Measurements from ENCODE around the gene NOBOX. TPM values are rescaled to one million over a fixed set of nuclear protein-coding genes. Genes with fewer than 3 reads are reported as not detected.
"Not testable (repeated sequence)": the region's sequence is repeated elsewhere in the genome, so short reads cannot be mapped to it uniquely, and the experiment has no call there.

NOBOX gene
- total and polyA plus RNA-seq, 2 experiments from 2014 or later, result not detected

DNA sequence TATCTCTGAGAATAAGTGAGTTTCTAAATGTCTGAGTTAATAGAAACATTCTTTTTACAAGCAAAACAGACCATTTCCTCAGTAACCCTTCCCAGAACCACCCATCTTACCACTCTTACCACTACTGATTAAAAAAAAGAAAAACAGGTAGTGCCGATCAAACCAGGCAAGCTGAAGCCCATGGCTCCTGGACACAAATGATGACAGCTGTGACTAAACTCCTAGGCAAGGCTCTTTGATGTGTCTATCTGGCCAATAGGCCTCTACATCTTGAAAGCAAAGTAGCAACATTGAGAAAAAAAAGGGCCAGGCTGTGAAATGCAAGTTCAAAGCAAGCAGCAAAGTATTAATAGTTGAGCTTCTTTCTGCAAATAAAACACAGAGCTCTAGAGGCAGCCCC is 54.9 kb downstream of the NOBOX start:
- H3K36me3 Mint-ChIP-seq (ENCODE audit: low read depth); H3K4me3 Mint-ChIP-seq; H3K27me3 ChIP-seq (ENCODE audit: insufficient read depth); H3K4me3 ChIP-seq; H3K27ac Mint-ChIP-seq; H4K20me1 ChIP-seq (replicated peaks; ENCODE audit: insufficient read depth); ATAC-seq; H3K4me2 ChIP-seq; H3K36me3 ChIP-seq (ENCODE audit: insufficient read depth); H3K4me1 ChIP-seq (ENCODE audit: insufficient read depth); DNase-seq (ENCODE audit: low spot score); H3K9me2 ChIP-seq (ENCODE audit: insufficient read depth); H3K27ac ChIP-seq (ENCODE audit: low read depth); H3K27me3 Mint-ChIP-seq (ENCODE audit: insufficient read depth, low read depth, poor library complexity); H2AFZ ChIP-seq; H3K9me3 Mint-ChIP-seq; H3F3A ChIP-seq (replicated peaks; ENCODE audit: low read depth): not testable (repeated sequence)
- H3K79me2 ChIP-seq (replicated peaks; ENCODE audit: insufficient read depth), result peaks cover 14% of the 10 kb centered on the region
- peaks cover 15% of the 10 kb centered on the region for H3K4me1 Mint-ChIP-seq

Small RNA genes within 50 kb of the gene (small RNA-seq; reads per million reads assigned to genes)
- not detected for gene RNU6ATAC40P (ENCODE audit: low replicate concordance)

Other genes with a start within 250 kb of the NOBOX start
- 3.4 and 10.1 TPM in 2 replicates for gene CTAGE4, start 220.2 kb downstream of the NOBOX start, total RNA-seq (2014; rRNA removed; shearing (Covaris generic))
- 4.3 and 4.9 TPM in 2 replicates for gene CTAGE4, start 220.2 kb downstream of the NOBOX start, polyA plus RNA-seq (2016; fragmentation: Nextera tagmentation; extraction: Ambion mirVana)
- gene ARHGEF35, start 207.9 kb downstream of the NOBOX start, total RNA-seq (2014; rRNA removed; shearing (Covaris generic)), result 21.4 and 26.3 TPM in 2 replicates
- gene ARHGEF35, start 207.9 kb downstream of the NOBOX start, polyA plus RNA-seq (2016; fragmentation: Nextera tagmentation; extraction: Ambion mirVana), result 27.6 and 32.3 TPM in 2 replicates
- 0.27 and 0.28 TPM in 2 replicates for gene OR2A42, start 164.1 kb downstream of the NOBOX start, total RNA-seq (2014; rRNA removed; shearing (Covaris generic))
- 1.8 and 2.1 TPM in 2 replicates for gene OR2A42, start 164.1 kb downstream of the NOBOX start, polyA plus RNA-seq (2016; fragmentation: Nextera tagmentation; extraction: Ambion mirVana)
- 1.6 and 2.2 TPM in 2 replicates for gene OR2A7, start 138.9 kb downstream of the NOBOX start, total RNA-seq (2014; rRNA removed; shearing (Covaris generic))
- gene OR2A7, start 138.9 kb downstream of the NOBOX start, polyA plus RNA-seq (2016; fragmentation: Nextera tagmentation; extraction: Ambion mirVana), result 1.7 and 3.2 TPM in 2 replicates
- gene CTAGE8, start 134.4 kb downstream of the NOBOX start, total RNA-seq (2014; rRNA removed; shearing (Covaris generic)), result 0.52 and 1.4 TPM in 2 replicates
- gene CTAGE8, start 134.4 kb downstream of the NOBOX start, polyA plus RNA-seq (2016; fragmentation: Nextera tagmentation; extraction: Ambion mirVana), result 1.3 and 3.1 TPM in 2 replicates
- 0.10 TPM in 1 of 2 replicates, not detected in the other for gene OR2A1, start 91.3 kb downstream of the NOBOX start, total RNA-seq (2014; rRNA removed; shearing (Covaris generic))
- 1.2 and 1.6 TPM in 2 replicates for gene OR2A1, start 91.3 kb downstream of the NOBOX start, polyA plus RNA-seq (2016; fragmentation: Nextera tagmentation; extraction: Ambion mirVana)
- gene ARHGEF5, start 48.3 kb downstream of the NOBOX start, total RNA-seq (2014; rRNA removed; shearing (Covaris generic)), result 27.1 and 27.3 TPM in 2 replicates
- 10.2 TPM in 2 replicates for gene ARHGEF5, start 48.3 kb downstream of the NOBOX start, polyA plus RNA-seq (2016; fragmentation: Nextera tagmentation; extraction: Ambion mirVana)

All from GM23338 (cell line).